Activated CD8-positive, alpha-beta memory T cell treated with anti-CD3 and anti-CD28 coated beads for 48 hours (primary cell): Measurements from ENCODE around the gene CFLAR.
"Not testable (repeated sequence)": the region's sequence is repeated elsewhere in the genome, so short reads cannot be mapped to it uniquely, and the experiment has no call there.

Experiments
- DNase-seq, 3 experiments: peaks; one replicate each; pipeline ENCODE4 v3.0.0-alpha.2; 2020; ENCODE audit warnings: low read depth in 2 of 3, low spot score in 2 of 3

CFLAR gene

GRCh38 chr2:201144101-201145051 is 28.4 kb downstream of the CFLAR start:
- no peak for DNase-seq

- DNase-seq, result no peak
These were observed 32.5 kb downstream of the CFLAR start for GRCh38 chr2:201148434-201148990.

- no peak for DNase-seq
These were observed 33.3 kb downstream of the CFLAR start for GRCh38 chr2:201149064-201149820.

- DNase-seq, result not testable (repeated sequence)
These were observed 33.8 kb downstream of the CFLAR start for GRCh38 chr2:201149821-201150165.

GRCh38 chr2:201150454-201151020 is 34.6 kb downstream of the CFLAR start:
- DNase-seq, result no peak

- no peak for DNase-seq
These were observed 35.4 kb downstream of the CFLAR start for GRCh38 chr2:201151127-201151981.

- DNase-seq, result no peak
These were observed 36.6 kb downstream of the CFLAR start for GRCh38 chr2:201152517-201152916.

GRCh38 chr2:201152999-201153815 is 37.2 kb downstream of the CFLAR start:
- DNase-seq, result no peak

GRCh38 chr2:201154615-201155399 is 38.8 kb downstream of the CFLAR start:
- DNase-seq, result no peak

GRCh38 chr2:201156036-201156435 is 40.1 kb downstream of the CFLAR start:
- no peak for DNase-seq

GRCh38 chr2:201156640-201157039 is 40.7 kb downstream of the CFLAR start:
- no peak for DNase-seq

GRCh38 chr2:201157694-201158093 is 41.7 kb downstream of the CFLAR start:
- DNase-seq, result no peak

- no peak for DNase-seq
These were observed 42.4 kb downstream of the CFLAR start for GRCh38 chr2:201158111-201158929.

- DNase-seq, result no peak
These were observed 48.2 kb downstream of the CFLAR start for GRCh38 chr2:201164166-201164565.

- DNase-seq, result no peak
These were observed 51.6 kb downstream of the CFLAR start for GRCh38 chr2:201167546-201167945.

- DNase-seq, result not testable (repeated sequence)
These were observed 52.5 kb downstream of the CFLAR start for GRCh38 chr2:201168496-201168895.

GRCh38 chr2:201171259-201171814 is 55.4 kb downstream of the CFLAR start:
- DNase-seq, result no peak

GRCh38 chr2:201172279-201172678 is 56.3 kb downstream of the CFLAR start:
- no peak for DNase-seq
